A673 (cell line): ENCODE measurements around the gene SPAG16.

Experiments
- EZH2 ChIP-seq: fragments of 200-600 bp; sonication (generic); IDR thresholded peaks from 2 replicates; pipeline ENCODE4 v1.6.1; 2017; ENCODE audit warnings: borderline replicate concordance, low read depth, mild to moderate bottlenecking, mixed read lengths, antibody characterized with exemption, low read length; ENCODE audit not compliant: poor library complexity, severe bottlenecking
- TF ChIP-seq, protein P1 (sequence below): fragments of 300-800, 200-600 bp; sonication (generic); conservative IDR thresholded peaks from 2 replicates; pipeline ENCODE4 v1.5.1; 2017; ENCODE audit warnings: low read depth, mild to moderate bottlenecking, antibody characterized with exemption, low read length, moderate library complexity, mixed read lengths

DNA sequence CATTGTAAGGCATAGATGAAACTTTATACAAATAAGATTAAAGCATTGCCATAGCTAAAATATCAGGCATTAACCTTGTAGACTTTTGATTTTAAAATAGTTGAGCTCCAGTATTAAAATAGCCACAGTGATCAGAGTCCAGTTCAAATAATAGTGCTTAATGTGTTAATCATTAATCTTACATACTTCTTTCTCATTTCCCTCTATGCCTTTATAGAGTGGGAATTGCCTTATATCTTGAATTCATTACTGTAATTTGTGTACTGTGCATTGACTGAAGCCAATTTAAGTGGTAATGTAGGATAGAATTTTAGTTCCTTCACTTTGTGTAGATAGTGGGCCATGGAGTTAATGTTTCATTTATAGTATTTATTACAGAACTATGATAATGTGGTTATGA lies 577.4 kb downstream of the SPAG16 start:
- TF ChIP-seq, protein P1, sequence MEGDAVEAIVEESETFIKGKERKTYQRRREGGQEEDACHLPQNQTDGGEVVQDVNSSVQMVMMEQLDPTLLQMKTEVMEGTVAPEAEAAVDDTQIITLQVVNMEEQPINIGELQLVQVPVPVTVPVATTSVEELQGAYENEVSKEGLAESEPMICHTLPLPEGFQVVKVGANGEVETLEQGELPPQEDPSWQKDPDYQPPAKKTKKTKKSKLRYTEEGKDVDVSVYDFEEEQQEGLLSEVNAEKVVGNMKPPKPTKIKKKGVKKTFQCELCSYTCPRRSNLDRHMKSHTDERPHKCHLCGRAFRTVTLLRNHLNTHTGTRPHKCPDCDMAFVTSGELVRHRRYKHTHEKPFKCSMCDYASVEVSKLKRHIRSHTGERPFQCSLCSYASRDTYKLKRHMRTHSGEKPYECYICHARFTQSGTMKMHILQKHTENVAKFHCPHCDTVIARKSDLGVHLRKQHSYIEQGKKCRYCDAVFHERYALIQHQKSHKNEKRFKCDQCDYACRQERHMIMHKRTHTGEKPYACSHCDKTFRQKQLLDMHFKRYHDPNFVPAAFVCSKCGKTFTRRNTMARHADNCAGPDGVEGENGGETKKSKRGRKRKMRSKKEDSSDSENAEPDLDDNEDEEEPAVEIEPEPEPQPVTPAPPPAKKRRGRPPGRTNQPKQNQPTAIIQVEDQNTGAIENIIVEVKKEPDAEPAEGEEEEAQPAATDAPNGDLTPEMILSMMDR: no peak
- TF ChIP-seq EZH2: no peak
